Head of caudate nucleus (tissue), 42 donors: ENCODE results near the gene KRT79.

Source experiments
- DNase-seq, 42 donors: peaks; one replicate each; pipeline versions ENCODE4 v3.0.0 to v3.0.0-alpha.2; 2020 to 2021; ENCODE audit warnings: mixed read lengths in 7 of 42
- intact Hi-C: fragments of 100-400 bp; cut with DNase I; formaldehyde crosslinking; loops from one replicate; pipeline ENCODE4 v1.15.0; 2022

Gene KRT79

GRCh38 chr12:52837781-52838608, 3.9 kb upstream of the KRT79 start:
- intact Hi-C loops = no loop called here

GRCh38 chr12:52837413-52837741, 3.3 kb upstream of the KRT79 start:
- intact Hi-C loops = no loop called here
- no peak for DNase-seq

More at GRCh38 chr12:52837781-52838608, 3.9 kb upstream of the KRT79 start:
- DNase-seq = no peak

- no peak for DNase-seq
- intact Hi-C loops = no loop called here
Measured at GRCh38 chr12:52836491-52837412, 2.6 kb upstream of the KRT79 start.

- DNase-seq = no peak
Measured at GRCh38 chr12:52836042-52836466, 1.9 kb upstream of the KRT79 start.

GRCh38 chr12:52835271-52836041, 1.3 kb upstream of the KRT79 start:
- intact Hi-C loops = no loop called here
- no peak for DNase-seq

More at GRCh38 chr12:52836042-52836466, 1.9 kb upstream of the KRT79 start:
- intact Hi-C loops = no loop called here

GRCh38 chr12:52834727-52835001, 553 bp upstream of the KRT79 start:
- intact Hi-C loops = no loop called here
- no peak for DNase-seq

GRCh38 chr12:52832985-52833905, 866 bp downstream of the KRT79 start:
- intact Hi-C loops = no loop called here
- DNase-seq = no peak

GRCh38 chr12:52832451-52832850, 1.7 kb downstream of the KRT79 start:
- intact Hi-C loops = no loop called here
- DNase-seq = no peak

- DNase-seq = no peak
- intact Hi-C loops = no loop called here
Measured at GRCh38 chr12:52831251-52831650, 2.9 kb downstream of the KRT79 start.

GRCh38 chr12:52829986-52830770, 3.9 kb downstream of the KRT79 start:
- intact Hi-C loops = no loop called here

GRCh38 chr12:52828591-52829021, 5.5 kb downstream of the KRT79 start:
- no peak for DNase-seq
- intact Hi-C loops = no loop called here

More at GRCh38 chr12:52829986-52830770, 3.9 kb downstream of the KRT79 start:
- DNase-seq = no peak

GRCh38 chr12:52828156-52828555, 6.0 kb downstream of the KRT79 start:
- intact Hi-C loops = no loop called here

GRCh38 chr12:52827499-52828090, 6.5 kb downstream of the KRT79 start:
- intact Hi-C loops = no loop called here
- no peak for DNase-seq

More at GRCh38 chr12:52828156-52828555, 6.0 kb downstream of the KRT79 start:
- DNase-seq = no peak

GRCh38 chr12:52826611-52827498, 7.3 kb downstream of the KRT79 start:
- intact Hi-C loops = no loop called here
- no peak for DNase-seq

GRCh38 chr12:52825961-52826360, 8.2 kb downstream of the KRT79 start:
- no peak for DNase-seq
- intact Hi-C loops = no loop called here

GRCh38 chr12:52824741-52825410, 9.2 kb downstream of the KRT79 start:
- DNase-seq = no peak
- intact Hi-C loops = no loop called here
